Mucosa of descending colon (tissue), 3 donors: ENCODE results near the gene ADIPOR1. TPM values are rescaled to one million over a fixed set of nuclear protein-coding genes. Genes with fewer than 3 reads are reported as not detected.

Experiments
- ATAC-seq: fragments of 200-7000 bp; cut with Tn5 transposase; one replicate; pipeline ENCODE4 v1.9.1; 2020; ENCODE audit warnings: mild to moderate bottlenecking, moderate library complexity
- DNase-seq, 3 donors: peaks; one replicate each; pipeline ENCODE4 v3.0.0-alpha.2; 2020
- H3K36me3 ChIP-seq: fragments of 200-600 bp; one replicate; pipeline ENCODE4 v1.8.0; 2021; ENCODE audit warnings: low read depth, mild to moderate bottlenecking
- H3K4me1 ChIP-seq: fragments of 200-600 bp; one replicate; pipeline ENCODE4 v1.8.0; 2021; ENCODE audit warnings: low read depth, mild to moderate bottlenecking
- H3K4me3 ChIP-seq: fragments of 200-600 bp; one replicate; pipeline ENCODE4 v1.8.0; 2021; ENCODE audit warnings: mild to moderate bottlenecking
- H3K9me3 ChIP-seq: fragments of 200-600 bp; one replicate; pipeline ENCODE4 v1.8.0; 2021; ENCODE audit warnings: mild to moderate bottlenecking
- CTCF ChIP-seq: fragments of 200-600 bp; IDR thresholded peaks from one replicate; pipeline ENCODE4 v1.8.0; 2022; ENCODE audit warnings: antibody characterized with exemption, mild to moderate bottlenecking
- intact Hi-C, 2 donors: fragments of 100-400 bp; cut with DNase I in 1 of 2; cut with micrococcal nuclease in 1 of 2; formaldehyde crosslinking; loops; one replicate each; pipeline versions ENCODE4 v1.11.0 to v1.11.1; 2022; cut with DNase I, micrococcal nuclease
- total RNA-seq, 3 donors: library from RNA; stranded (reverse); fragmentation: NEBNext Ultra II Directional in 2 of 3; extraction: Animal tissue kit (Norgen Biotek cat#: 25700) in 2 of 3; gene quantifications; one replicate each; pipeline versions ENCODE4 v1.2.1 to v1.2.4, GENCODE V29; 2021 to 2023
- donor health status: DM: no; HTN: no; CAD: no; lungs with moderate emphysema.
- donor health status: DM: no; HTN: no; CAD: no.
- donor health status: DM: no; HTN: yes; CAD: no.

Gene ADIPOR1
- total RNA-seq, 3 donors from 2014 or later, result 61.6 to 78.4 (median 65.8) TPM

- no peaks in the 10 kb centered on the region for H3K9me3 ChIP-seq
- H3K4me3 ChIP-seq, result no peak overlapping the region
- ATAC-seq (peak; percentile 82), DNase-seq (peak in 1 of 3 donors; percentile 49)
- no peaks in the 10 kb centered on the region for H3K36me3 ChIP-seq
- peaks cover 27% of the 10 kb centered on the region for H3K4me1 ChIP-seq
- intact Hi-C loops, result no loop called here
- TF ChIP-seq CTCF, result no peak
These were observed 5.3 kb downstream of the ADIPOR1 start for GRCh38 chr1:202952818-202953217.

GRCh38 chr1:202952099-202952498, 6.0 kb downstream of the ADIPOR1 start:
- Histone ChIP-seq H3K4me1 (peaks cover 24% of the 10 kb centered on the region), H3K9me3 (no peaks in the 10 kb centered on the region), H3K36me3 (no peaks in the 10 kb centered on the region), H3K4me3 (no peak overlapping the region)
- TF ChIP-seq CTCF, result no peak
- intact Hi-C loops, result no loop called here
- DNase-seq (no peak), ATAC-seq (no peak)

GRCh38 chr1:202951437-202951836, 6.7 kb downstream of the ADIPOR1 start:
- intact Hi-C loops, result no loop called here
- peaks cover 19% of the 10 kb centered on the region for H3K4me1 ChIP-seq
- H3K4me3 ChIP-seq, result no peak overlapping the region
- no peak for ATAC-seq
- H3K36me3 ChIP-seq, result no peaks in the 10 kb centered on the region
- no peak for TF ChIP-seq CTCF
- no peak for DNase-seq
- no peaks in the 10 kb centered on the region for H3K9me3 ChIP-seq

- ATAC-seq, result no peak
- Histone ChIP-seq H3K4me3 (no peak overlapping the region), H3K4me1 (no peaks in the 10 kb centered on the region), H3K36me3 (no peaks in the 10 kb centered on the region), H3K9me3 (no peaks in the 10 kb centered on the region)
- intact Hi-C loops, result no loop called here
- no peak for DNase-seq
- no peak for TF ChIP-seq CTCF
These were observed 12.6 kb downstream of the ADIPOR1 start for GRCh38 chr1:202945483-202945882.

GRCh38 chr1:202944438-202944921, 13.6 kb downstream of the ADIPOR1 start:
- no peak for TF ChIP-seq CTCF
- Histone ChIP-seq H3K4me3 (no peak overlapping the region), H3K36me3 (no peaks in the 10 kb centered on the region), H3K4me1 (no peaks in the 10 kb centered on the region), H3K9me3 (no peaks in the 10 kb centered on the region)
- intact Hi-C loops, result no loop called here
- DNase-seq (no peak), ATAC-seq (no peak)

GRCh38 chr1:202942426-202942825, 15.7 kb downstream of the ADIPOR1 start:
- peak; percentile 47 for ATAC-seq
- intact Hi-C loops, result no loop called here
- no peaks in the 10 kb centered on the region for H3K4me1 ChIP-seq
- no peaks in the 10 kb centered on the region for H3K9me3 ChIP-seq
- H3K4me3 ChIP-seq, result no peak overlapping the region
- no peaks in the 10 kb centered on the region for H3K36me3 ChIP-seq
- no peak for TF ChIP-seq CTCF
- DNase-seq, result no peak
